Epithelial cell of proximal tubule (primary cell): Measurements from ENCODE around the gene ME3. TPM values are rescaled to one million over a fixed set of nuclear protein-coding genes. Genes with fewer than 3 reads are reported as not detected.

Experiments used
- DNase-seq: peaks from one replicate; pipeline ENCODE4 v3.0.0-alpha.2; 2011; ENCODE audit warnings: low read depth
- H3K4me3 ChIP-seq: 2 replicates; pipeline ENCODE4 v1.5.1; 2011; ENCODE audit warnings: low read depth, mild to moderate bottlenecking, low read length
- total RNA-seq: library from RNA; depleted of rRNA; stranded (reverse); fragments of >200 nt; gene quantifications from 2 replicates; pipeline ENCODE4 v1.2.3, GENCODE V29; 2015
- TF ChIP-seq, protein P1 (sequence below): conservative IDR thresholded peaks from 2 replicates; pipeline ENCODE4 v1.5.1; 2012; ENCODE audit warnings: low read depth, mild to moderate bottlenecking, low read length

The ME3 gene
- total RNA-seq, 1 donor from 2014 or later, result 35.2 TPM

DNA sequence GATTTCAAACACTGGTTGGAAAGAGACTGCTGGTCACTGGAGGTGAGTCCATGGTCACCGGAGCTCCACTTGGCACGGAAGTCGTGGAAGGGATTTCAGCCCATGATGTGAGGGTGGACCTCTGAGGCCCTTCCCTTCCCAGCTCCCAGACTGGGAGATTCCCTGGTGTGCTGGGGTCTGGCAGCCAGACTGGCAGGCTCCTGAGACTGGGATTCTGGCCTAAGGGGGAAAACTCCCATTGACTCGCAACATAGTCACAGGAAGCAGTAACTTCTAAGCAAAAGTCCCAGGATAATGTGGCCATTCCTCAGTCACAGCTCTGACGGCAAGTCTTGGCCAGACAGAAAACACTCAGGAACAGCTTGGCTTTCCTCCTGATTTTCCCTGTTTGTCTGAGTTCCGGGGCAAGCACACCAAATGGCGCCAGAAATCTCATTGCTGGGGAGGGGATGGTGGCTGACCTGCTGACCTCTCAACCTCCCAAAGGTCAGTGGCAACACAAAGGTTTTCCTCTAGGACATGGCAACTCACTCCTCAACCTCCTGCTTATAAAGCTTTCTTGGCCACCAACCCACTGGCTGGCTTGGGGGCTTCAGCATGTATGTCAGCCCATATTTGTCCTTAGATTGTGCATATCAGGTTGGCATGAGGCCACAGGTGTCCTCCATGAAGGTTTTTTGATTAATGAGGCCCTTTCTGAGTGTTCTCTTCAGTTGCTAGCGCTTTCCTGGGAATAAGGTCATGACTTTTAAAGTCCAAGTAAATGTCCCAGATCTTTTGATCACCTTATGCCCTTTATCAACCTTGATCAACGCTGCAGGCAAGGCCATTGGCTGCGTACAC, 198.2 kb downstream of the ME3 start:
- TF ChIP-seq, protein P1, sequence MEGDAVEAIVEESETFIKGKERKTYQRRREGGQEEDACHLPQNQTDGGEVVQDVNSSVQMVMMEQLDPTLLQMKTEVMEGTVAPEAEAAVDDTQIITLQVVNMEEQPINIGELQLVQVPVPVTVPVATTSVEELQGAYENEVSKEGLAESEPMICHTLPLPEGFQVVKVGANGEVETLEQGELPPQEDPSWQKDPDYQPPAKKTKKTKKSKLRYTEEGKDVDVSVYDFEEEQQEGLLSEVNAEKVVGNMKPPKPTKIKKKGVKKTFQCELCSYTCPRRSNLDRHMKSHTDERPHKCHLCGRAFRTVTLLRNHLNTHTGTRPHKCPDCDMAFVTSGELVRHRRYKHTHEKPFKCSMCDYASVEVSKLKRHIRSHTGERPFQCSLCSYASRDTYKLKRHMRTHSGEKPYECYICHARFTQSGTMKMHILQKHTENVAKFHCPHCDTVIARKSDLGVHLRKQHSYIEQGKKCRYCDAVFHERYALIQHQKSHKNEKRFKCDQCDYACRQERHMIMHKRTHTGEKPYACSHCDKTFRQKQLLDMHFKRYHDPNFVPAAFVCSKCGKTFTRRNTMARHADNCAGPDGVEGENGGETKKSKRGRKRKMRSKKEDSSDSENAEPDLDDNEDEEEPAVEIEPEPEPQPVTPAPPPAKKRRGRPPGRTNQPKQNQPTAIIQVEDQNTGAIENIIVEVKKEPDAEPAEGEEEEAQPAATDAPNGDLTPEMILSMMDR, result no peak
- no peak for DNase-seq
- H3K4me3 ChIP-seq, result no peak overlapping the region

DNA sequence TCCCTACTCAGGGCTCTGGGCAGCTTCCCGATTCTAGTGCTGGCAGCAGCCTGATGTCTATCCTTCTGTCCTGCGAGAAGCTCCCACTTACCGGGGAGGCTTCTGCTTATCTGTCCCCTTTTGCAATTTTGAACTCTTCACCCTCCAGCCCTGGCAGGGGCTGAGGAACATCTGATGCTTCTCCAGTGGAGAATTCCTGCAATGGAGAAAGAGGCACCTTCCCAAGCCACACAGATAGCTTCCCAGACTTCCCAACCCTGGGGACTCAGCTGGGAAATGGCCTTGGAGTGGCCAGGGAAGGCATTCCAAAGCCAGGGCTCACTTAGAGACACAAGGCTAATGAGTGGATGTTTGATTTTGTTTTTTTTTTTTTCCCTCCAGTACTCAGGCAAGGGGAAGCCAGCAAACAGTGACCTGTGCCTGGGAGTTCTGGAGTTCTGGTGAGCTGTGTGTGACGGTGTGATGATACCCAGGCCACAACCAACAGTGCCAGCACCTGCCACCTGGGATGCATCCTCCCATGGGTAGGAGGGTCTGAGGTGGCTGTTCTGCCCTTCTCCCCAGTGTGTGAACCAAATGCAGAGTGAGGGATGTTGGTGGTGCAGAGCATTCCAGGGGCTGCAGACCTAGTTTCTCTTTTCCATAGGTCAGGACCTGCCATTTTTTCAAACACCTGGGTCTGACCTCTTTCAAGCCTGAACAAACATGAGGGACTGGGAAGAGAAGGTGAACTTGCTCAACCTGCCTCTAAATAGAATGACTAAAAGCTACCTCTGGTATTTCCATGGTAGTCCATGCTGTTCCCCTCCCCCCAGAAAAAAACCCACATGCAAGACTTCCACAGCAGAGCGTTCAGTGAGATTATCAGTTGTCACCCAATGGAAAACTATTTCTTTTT, 202.7 kb downstream of the ME3 start:
- TF ChIP-seq, protein P1, result no peak
- no peak overlapping the region for H3K4me3 ChIP-seq
- no peak for DNase-seq

DNA sequence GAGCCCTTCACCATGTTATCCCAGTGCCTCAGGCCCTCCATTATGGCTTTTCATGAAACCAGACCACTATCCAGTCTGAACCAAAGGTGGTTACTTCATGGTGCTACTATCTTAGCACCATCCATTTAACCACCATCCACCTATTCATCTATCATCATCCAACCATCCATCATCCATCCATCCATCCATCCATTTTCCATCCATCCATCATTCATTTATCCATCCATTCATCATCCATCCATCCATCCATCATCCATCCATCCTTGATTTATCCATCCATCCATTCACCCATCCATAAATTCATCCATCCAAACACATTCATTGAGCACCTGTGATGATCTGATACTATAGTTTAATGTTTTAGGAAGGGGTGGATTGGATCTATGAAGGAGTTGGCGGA, 204.2 kb downstream of the ME3 start:
- DNase-seq, result no peak
- TF ChIP-seq, protein P1, result no peak
- H3K4me3 ChIP-seq, result no peak overlapping the region

DNA sequence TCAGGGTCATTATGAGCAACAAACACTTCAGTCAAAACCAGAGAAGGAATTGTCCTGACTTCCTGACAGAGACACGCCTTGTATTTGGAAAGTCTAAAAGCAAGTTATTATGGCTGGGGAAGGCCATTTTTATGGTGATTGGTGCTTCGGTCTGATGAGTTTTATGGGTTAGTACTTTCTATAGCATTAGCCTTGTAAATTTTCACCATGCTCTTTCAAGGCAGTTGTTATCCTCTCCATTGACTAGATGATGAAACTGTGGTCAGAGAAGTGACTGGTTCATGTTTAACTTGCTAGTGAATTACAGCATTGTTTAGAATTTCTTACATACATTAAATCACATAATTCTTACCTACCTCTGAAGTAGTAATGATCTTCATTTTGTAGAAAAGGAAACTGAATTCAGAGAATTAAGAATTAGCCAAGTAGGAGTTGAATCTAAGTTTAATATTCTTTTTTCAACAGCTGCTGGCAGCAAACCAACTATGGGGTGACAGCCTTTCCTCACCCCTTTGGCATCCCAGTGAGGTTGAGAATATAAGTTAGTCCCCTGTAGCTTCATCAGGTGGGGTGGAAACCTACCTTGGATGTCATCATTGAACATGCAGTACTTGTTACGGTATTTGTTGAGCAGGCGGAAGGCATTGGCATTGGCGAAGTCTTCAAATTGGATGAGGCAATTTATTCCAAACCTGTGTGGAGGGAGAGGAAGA, 207.8 kb downstream of the ME3 start:
- TF ChIP-seq, protein P1, result no peak
- H3K4me3 ChIP-seq, result no peak overlapping the region
- no peak for DNase-seq

DNA sequence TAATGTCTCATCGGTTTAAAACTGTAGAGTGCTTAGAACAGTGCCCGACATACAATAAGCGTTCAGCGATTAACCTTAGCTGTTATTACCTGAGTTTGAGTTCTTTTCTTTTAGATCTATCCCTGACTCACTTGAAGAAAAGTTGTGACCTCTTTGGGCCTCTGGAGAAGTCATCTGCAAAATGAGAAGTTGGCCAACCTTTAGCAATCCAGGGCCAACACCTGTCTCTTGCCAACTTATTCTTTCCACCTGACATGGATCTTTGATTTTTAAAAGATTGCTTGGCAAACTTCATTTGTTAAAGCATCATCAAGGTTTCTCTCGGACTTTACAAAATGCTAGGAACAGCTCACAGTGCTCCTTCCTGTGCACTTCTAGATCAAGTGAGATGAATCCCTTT, 208.5 kb downstream of the ME3 start:
- DNase-seq, result no peak
- TF ChIP-seq, protein P1, result no peak
- H3K4me3 ChIP-seq, result no peak overlapping the region

DNA sequence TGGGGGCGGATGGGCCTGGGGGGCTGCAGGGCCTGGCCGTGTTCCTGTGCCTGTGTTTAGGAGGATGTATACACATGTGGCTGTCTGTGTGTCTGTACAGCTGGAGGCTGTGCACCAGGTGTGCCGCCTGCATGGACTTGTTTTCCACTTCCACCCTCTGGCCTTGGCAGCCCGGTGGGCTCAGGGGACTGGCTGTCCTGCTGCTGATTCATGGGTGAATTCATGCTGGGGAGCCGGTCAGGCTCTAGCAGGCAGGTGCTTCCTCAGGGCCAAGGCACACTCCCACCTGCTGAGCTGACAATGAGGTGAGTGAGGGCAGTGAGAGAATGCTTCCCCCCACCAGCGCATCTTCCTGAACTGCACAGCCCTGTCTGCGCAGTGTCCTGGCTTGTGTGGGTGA, 209.3 kb downstream of the ME3 start:
- DNase-seq, result no peak
- TF ChIP-seq, protein P1, result no peak
- H3K4me3 ChIP-seq, result no peak overlapping the region
